ENCODE results near the gene FBXO31.

FBXO31 gene

DNA sequence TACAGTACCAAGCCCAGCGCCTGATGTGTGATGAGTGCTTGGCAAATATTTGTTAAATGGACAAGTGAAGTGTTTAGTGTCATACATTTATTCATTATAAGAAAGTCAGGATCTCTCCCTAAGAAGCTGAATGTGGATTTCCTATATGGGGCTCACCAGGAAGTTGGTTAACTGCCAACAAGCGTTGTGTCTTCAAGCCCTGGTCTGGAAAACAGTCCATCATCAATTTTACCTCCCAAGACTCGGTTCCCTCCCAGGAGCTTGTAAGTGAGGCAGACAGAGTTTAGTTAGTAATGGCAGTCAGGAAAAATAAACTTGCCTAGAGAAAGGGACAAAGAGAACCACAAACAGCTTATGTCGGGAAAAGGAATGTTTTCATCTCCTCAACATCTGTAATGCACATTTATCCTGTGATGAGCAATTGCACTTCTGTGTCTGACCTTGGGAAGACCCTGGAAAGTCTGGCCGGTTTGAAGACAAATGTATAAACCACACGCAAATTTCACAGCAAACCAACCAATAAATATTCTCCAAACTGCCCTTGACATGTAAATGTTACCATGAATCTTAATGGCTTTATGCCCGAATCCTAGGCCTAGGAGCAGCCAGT is 94.7 kb downstream of the FBXO31 start:
- Histone ChIP-seq H3K27ac (replicated peaks; ENCODE audit: low read length) (no peak overlapping the region), H3K4me1 (ENCODE audit: control insufficient read depth in 2 of 2, insufficient read depth in 1 of 2, low read depth in 1 of 2, low read length in 2 of 2) (peaks cover 0 to 3% of the 10 kb centered on the region in 2 donors), H3K4ac (ENCODE audit: low read length) (no peak overlapping the region)

DNA sequence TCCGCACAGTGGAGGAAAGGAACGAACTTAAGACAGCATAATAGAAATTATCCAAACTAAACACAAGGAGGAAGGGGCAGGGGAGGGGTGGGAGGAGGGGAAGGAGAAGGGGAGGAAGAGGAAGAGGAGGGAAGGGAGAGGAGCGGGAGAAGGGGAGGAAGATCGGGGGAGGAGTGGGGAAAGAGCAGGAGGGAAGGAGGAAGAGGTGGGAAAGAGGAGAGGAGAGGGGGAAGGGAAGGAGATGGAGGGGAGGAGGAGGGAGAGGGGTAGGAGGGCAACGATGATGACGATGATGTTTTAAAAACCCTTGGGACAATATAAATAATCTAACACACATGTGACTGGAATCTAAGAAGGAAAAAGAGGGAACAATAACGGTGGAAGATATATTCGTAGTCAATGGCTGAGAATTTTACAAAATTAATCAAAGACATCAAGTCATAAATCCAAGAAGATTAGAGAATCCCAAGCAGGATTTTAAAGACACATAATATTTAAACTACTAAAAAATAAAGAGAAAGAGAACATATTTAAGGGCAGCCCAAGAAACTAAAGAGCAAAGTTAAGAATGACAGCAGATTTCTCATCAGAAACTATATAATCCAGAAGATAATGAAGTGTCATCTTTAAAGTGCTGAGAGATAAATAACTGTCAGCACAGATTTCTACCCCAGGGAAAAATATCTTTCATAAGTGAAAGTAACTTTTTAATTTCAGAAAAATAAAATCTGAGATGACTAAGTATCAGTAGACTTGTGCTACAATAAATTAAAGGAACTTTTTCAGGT is 96.5 kb downstream of the FBXO31 start:
- no peak overlapping the region for H2BK120ac ChIP-seq (ENCODE audit: low read depth, low read length)
- DNase-seq (ENCODE audit: low spot score): no peak
- no peaks in the 10 kb centered on the region for H3K36me3 ChIP-seq (replicated peaks in 1 of 2; ENCODE audit: control insufficient read depth in 2 of 2, insufficient read depth in 2 of 2, low read length in 2 of 2)
- H3K27me3 ChIP-seq (ENCODE audit: control insufficient read depth in 3 of 3, insufficient read depth in 3 of 3, low read depth in 1 of 3, low read length in 3 of 3): no peaks in the 10 kb centered on the region
- H3K18ac ChIP-seq (ENCODE audit: low read length): no peak overlapping the region
- H3K4me2 ChIP-seq (ENCODE audit: insufficient read depth, low read length, poor library complexity, severe bottlenecking): no peak overlapping the region
- no peak overlapping the region for H2AK5ac ChIP-seq (ENCODE audit: low read depth, low read length)
- no peak overlapping the region for H2BK15ac ChIP-seq (ENCODE audit: low read length)
- H3K4ac ChIP-seq (ENCODE audit: low read length): no peak overlapping the region
- H4K8ac ChIP-seq (ENCODE audit: low read depth, low read length): no peak overlapping the region
- no peak overlapping the region for H3K9ac ChIP-seq (ENCODE audit: low read depth, low read length, poor library complexity)
- no CpG with 5 or more reads among the region's 8 CpGs for WGBS, 2 donors (ENCODE audit: extremely low coverage in 2 of 2, insufficient read length in 2 of 2, insufficient replicate concordance in 1 of 2)
- H3K79me1 ChIP-seq (ENCODE audit: low read depth, low read length): no peaks in the 10 kb centered on the region
- no peak overlapping the region for H3K4me3 ChIP-seq (ENCODE audit: low read length in 2 of 2)
- no peak overlapping the region for H4K91ac ChIP-seq (ENCODE audit: low read depth, low read length, poor library complexity)
- H3K4me1 ChIP-seq (ENCODE audit: control insufficient read depth in 2 of 2, insufficient read depth in 1 of 2, low read depth in 1 of 2, low read length in 2 of 2): peaks cover 0 to 4% of the 10 kb centered on the region in 2 donors
- H2AFZ ChIP-seq (ENCODE audit: low read length): no peak overlapping the region
- no peak overlapping the region for H3K23ac ChIP-seq (ENCODE audit: low read depth, low read length, poor library complexity)
- no peak overlapping the region for H2BK12ac ChIP-seq (ENCODE audit: low read length)
- H2BK5ac ChIP-seq (ENCODE audit: low read length): no peak overlapping the region
- H3K14ac ChIP-seq (ENCODE audit: low read length): no peak overlapping the region
- peaks cover 2 to 6% of the 10 kb centered on the region in 2 donors for H3K9me3 ChIP-seq (replicated peaks in 1 of 2; ENCODE audit: control insufficient read depth in 2 of 2, insufficient read depth in 1 of 2, low read depth in 1 of 2, low read length in 2 of 2)
- no peak overlapping the region for H3K27ac ChIP-seq (replicated peaks; ENCODE audit: low read length)

More for the DNA sequence above, 94.7 kb downstream of the FBXO31 start:
- H3K9ac ChIP-seq (ENCODE audit: low read depth, low read length, poor library complexity): no peak overlapping the region
- H4K8ac ChIP-seq (ENCODE audit: low read depth, low read length): no peak overlapping the region
- H3K27me3 ChIP-seq (ENCODE audit: control insufficient read depth in 3 of 3, insufficient read depth in 3 of 3, low read depth in 1 of 3, low read length in 3 of 3): no peaks in the 10 kb centered on the region
- no peak overlapping the region for H3K14ac ChIP-seq (ENCODE audit: low read length)
- no peak overlapping the region for H2BK12ac ChIP-seq (ENCODE audit: low read length)
- H3K18ac ChIP-seq (ENCODE audit: low read length): no peak overlapping the region
- peaks cover 4 to 11% of the 10 kb centered on the region in 2 donors for H3K9me3 ChIP-seq (replicated peaks in 1 of 2; ENCODE audit: control insufficient read depth in 2 of 2, insufficient read depth in 1 of 2, low read depth in 1 of 2, low read length in 2 of 2)
- no peak for DNase-seq (ENCODE audit: low spot score)
- H2AK5ac ChIP-seq (ENCODE audit: low read depth, low read length): no peak overlapping the region
- H3K4me3 ChIP-seq (ENCODE audit: low read length in 2 of 2): no peak overlapping the region
- no peak overlapping the region for H4K91ac ChIP-seq (ENCODE audit: low read depth, low read length, poor library complexity)
- H2AFZ ChIP-seq (ENCODE audit: low read length): no peak overlapping the region
- no peak overlapping the region for H3K23ac ChIP-seq (ENCODE audit: low read depth, low read length, poor library complexity)
- H3K36me3 ChIP-seq (replicated peaks in 1 of 2; ENCODE audit: control insufficient read depth in 2 of 2, insufficient read depth in 2 of 2, low read length in 2 of 2): no peaks in the 10 kb centered on the region
- no peak overlapping the region for H2BK5ac ChIP-seq (ENCODE audit: low read length)
- no peak overlapping the region for H2BK120ac ChIP-seq (ENCODE audit: low read depth, low read length)
- H3K4me2 ChIP-seq (ENCODE audit: insufficient read depth, low read length, poor library complexity, severe bottlenecking): no peak overlapping the region
- no CpG with 5 or more reads among the region's 7 CpGs for WGBS, 2 donors (ENCODE audit: extremely low coverage in 2 of 2, insufficient read length in 2 of 2, insufficient replicate concordance in 1 of 2)
- no peak overlapping the region for H2BK15ac ChIP-seq (ENCODE audit: low read length)
- no peaks in the 10 kb centered on the region for H3K79me1 ChIP-seq (ENCODE audit: low read depth, low read length)

DNA sequence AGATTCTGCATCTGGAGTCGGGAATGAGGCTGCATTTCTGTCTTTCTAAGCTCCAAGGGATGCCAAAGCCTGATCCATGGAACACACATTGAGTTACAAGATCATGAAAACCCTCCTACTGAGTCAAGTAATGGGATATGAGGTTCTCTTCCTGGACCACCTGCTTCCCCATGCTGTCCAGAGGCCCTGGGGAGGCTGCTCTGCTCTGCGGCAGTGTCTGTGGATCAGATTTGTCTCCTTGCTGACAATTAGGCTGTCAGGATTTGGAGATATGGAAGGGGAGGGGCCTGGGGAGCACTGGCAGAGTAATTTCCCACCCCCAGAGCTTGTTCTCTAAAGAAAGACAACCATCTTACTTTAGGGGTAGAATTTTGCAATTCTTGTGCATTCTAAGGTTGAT is 99.4 kb downstream of the FBXO31 start:
- Histone ChIP-seq H3K4me3 (ENCODE audit: low read length in 2 of 2) (no peak overlapping the region), H3K36me3 (replicated peaks in 1 of 2; ENCODE audit: control insufficient read depth in 2 of 2, insufficient read depth in 2 of 2, low read length in 2 of 2) (no peaks in the 10 kb centered on the region), H4K91ac (ENCODE audit: low read depth, low read length, poor library complexity) (no peak overlapping the region), H3K18ac (ENCODE audit: low read length) (no peak overlapping the region), H3K4ac (ENCODE audit: low read length) (no peak overlapping the region), H3K14ac (ENCODE audit: low read length) (no peak overlapping the region), H2BK12ac (ENCODE audit: low read length) (no peak overlapping the region), H4K8ac (ENCODE audit: low read depth, low read length) (no peak overlapping the region), H2BK15ac (ENCODE audit: low read length) (no peak overlapping the region), H3K4me1 (ENCODE audit: control insufficient read depth in 2 of 2, insufficient read depth in 1 of 2, low read depth in 1 of 2, low read length in 2 of 2) (peaks cover 0 to 4% of the 10 kb centered on the region in 2 donors), H3K27me3 (ENCODE audit: control insufficient read depth in 3 of 3, insufficient read depth in 3 of 3, low read depth in 1 of 3, low read length in 3 of 3) (no peaks in the 10 kb centered on the region), H3K23ac (ENCODE audit: low read depth, low read length, poor library complexity) (no peak overlapping the region), H3K27ac (replicated peaks; ENCODE audit: low read length) (no peak overlapping the region), H3K4me2 (ENCODE audit: insufficient read depth, low read length, poor library complexity, severe bottlenecking) (no peak overlapping the region), H3K9ac (ENCODE audit: low read depth, low read length, poor library complexity) (no peak overlapping the region), H2BK120ac (ENCODE audit: low read depth, low read length) (no peak overlapping the region), H2AFZ (ENCODE audit: low read length) (no peak overlapping the region), H2AK5ac (ENCODE audit: low read depth, low read length) (no peak overlapping the region), H3K9me3 (replicated peaks in 1 of 2; ENCODE audit: control insufficient read depth in 2 of 2, insufficient read depth in 1 of 2, low read depth in 1 of 2, low read length in 2 of 2) (no peaks in the 10 kb centered on the region), H3K79me1 (ENCODE audit: low read depth, low read length) (no peaks in the 10 kb centered on the region), H2BK5ac (ENCODE audit: low read length) (no peak overlapping the region)
- no CpG with 5 or more reads among the region's 2 CpGs for whole genome bisulfite sequencing, 2 donors (ENCODE audit: extremely low coverage in 2 of 2, insufficient read length in 2 of 2, insufficient replicate concordance in 1 of 2)
- DNase-seq (ENCODE audit: low spot score): no peak

DNA sequence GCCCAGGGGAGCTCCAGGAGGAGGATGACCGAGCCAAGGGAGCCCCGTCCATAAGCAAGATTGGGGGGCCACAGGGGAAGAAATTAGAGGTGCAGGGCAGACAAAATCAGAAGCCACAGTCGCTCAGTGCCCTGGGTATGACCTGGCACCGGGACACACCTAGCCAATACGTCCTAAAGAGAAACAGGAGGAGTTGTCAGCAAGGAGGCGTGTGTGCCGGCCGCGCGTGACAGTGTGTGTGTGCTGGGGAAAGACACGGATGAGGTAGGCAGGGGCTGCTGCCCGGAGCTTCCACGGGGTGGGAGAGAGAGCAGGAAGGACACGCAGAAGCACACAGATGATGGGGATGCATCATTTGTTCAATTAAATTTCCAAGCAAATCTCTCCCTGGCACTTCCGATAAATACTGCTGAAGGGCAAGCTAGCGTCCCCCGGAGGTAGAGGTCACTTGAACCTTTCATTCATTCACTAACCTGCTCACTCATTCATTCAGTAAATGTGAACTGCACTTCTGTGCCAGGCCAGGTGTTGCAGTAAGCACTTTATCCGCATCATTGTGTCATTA is 104.4 kb downstream of the FBXO31 start:
- no peak overlapping the region for H4K8ac ChIP-seq (ENCODE audit: low read depth, low read length)
- H3K9ac ChIP-seq (ENCODE audit: low read depth, low read length, poor library complexity): peak overlapping the region; percentile 94
- H3K9me3 ChIP-seq (replicated peaks in 1 of 2; ENCODE audit: control insufficient read depth in 2 of 2, insufficient read depth in 1 of 2, low read depth in 1 of 2, low read length in 2 of 2): no peaks in the 10 kb centered on the region
- no peak overlapping the region for H3K14ac ChIP-seq (ENCODE audit: low read length)
- no peaks in the 10 kb centered on the region for H3K36me3 ChIP-seq (replicated peaks in 1 of 2; ENCODE audit: control insufficient read depth in 2 of 2, insufficient read depth in 2 of 2, low read length in 2 of 2)
- no peaks in the 10 kb centered on the region for H3K79me1 ChIP-seq (ENCODE audit: low read depth, low read length)
- H4K91ac ChIP-seq (ENCODE audit: low read depth, low read length, poor library complexity): no peak overlapping the region
- no peak overlapping the region for H3K4ac ChIP-seq (ENCODE audit: low read length)
- no peak for DNase-seq (ENCODE audit: low spot score)
- H3K4me3 ChIP-seq (ENCODE audit: low read length in 2 of 2): no peak overlapping the region
- H2BK120ac ChIP-seq (ENCODE audit: low read depth, low read length): no peak overlapping the region
- H3K23ac ChIP-seq (ENCODE audit: low read depth, low read length, poor library complexity): peak overlapping the region; percentile 16
- WGBS, 2 donors (ENCODE audit: extremely low coverage in 2 of 2, insufficient read length in 2 of 2, insufficient replicate concordance in 1 of 2): no CpG with 5 or more reads among the region's 18 CpGs
- no peak overlapping the region for H2BK12ac ChIP-seq (ENCODE audit: low read length)
- peak overlapping the region; percentile 73 for H3K18ac ChIP-seq (ENCODE audit: low read length)
- no peak overlapping the region for H2AK5ac ChIP-seq (ENCODE audit: low read depth, low read length)
- no peak overlapping the region for H3K27ac ChIP-seq (replicated peaks; ENCODE audit: low read length)
- H2AFZ ChIP-seq (ENCODE audit: low read length): peak overlapping the region; percentile 80
- no peak overlapping the region for H2BK15ac ChIP-seq (ENCODE audit: low read length)
- H3K4me1 ChIP-seq (ENCODE audit: control insufficient read depth in 2 of 2, insufficient read depth in 1 of 2, low read depth in 1 of 2, low read length in 2 of 2): peaks cover 6 to 10% of the 10 kb centered on the region in 2 donors
- no peak overlapping the region for H3K4me2 ChIP-seq (ENCODE audit: insufficient read depth, low read length, poor library complexity, severe bottlenecking)
- no peaks in the 10 kb centered on the region for H3K27me3 ChIP-seq (ENCODE audit: control insufficient read depth in 3 of 3, insufficient read depth in 3 of 3, low read depth in 1 of 3, low read length in 3 of 3)
- H2BK5ac ChIP-seq (ENCODE audit: low read length): no peak overlapping the region
